ENCODE measurements around the gene OTUB2.

Gene OTUB2

GRCh38 chr14:94021416-94022157, 4.6 kb upstream of the OTUB2 start:
- no peak for DNase-seq

GRCh38 chr14:94022532-94023411, 3.4 kb upstream of the OTUB2 start:
- DNase-seq: no peak

- no peak for DNase-seq
Observed at GRCh38 chr14:94024549-94024948, 1.6 kb upstream of the OTUB2 start.

GRCh38 chr14:94025720-94026119, 420 bp upstream of the OTUB2 start:
- DNase-seq: no peak

- DNase-seq: no peak
Observed at GRCh38 chr14:94026889-94027469, 839 bp downstream of the OTUB2 start.

- DNase-seq: no peak
Observed at GRCh38 chr14:94027566-94028449, 1.7 kb downstream of the OTUB2 start.

- no peak for DNase-seq
Observed at GRCh38 chr14:94028450-94028826, 2.3 kb downstream of the OTUB2 start.

GRCh38 chr14:94029265-94029664, 3.1 kb downstream of the OTUB2 start:
- no peak for DNase-seq

- no peak for DNase-seq
Observed at GRCh38 chr14:94029671-94030203, 3.6 kb downstream of the OTUB2 start.

- DNase-seq: no peak
Observed at GRCh38 chr14:94030571-94030970, 4.4 kb downstream of the OTUB2 start.

GRCh38 chr14:94031161-94031882, 5.2 kb downstream of the OTUB2 start:
- no peak for DNase-seq

GRCh38 chr14:94031883-94032279, 5.7 kb downstream of the OTUB2 start:
- no peak for DNase-seq

GRCh38 chr14:94034886-94035285, 8.7 kb downstream of the OTUB2 start:
- no peak for DNase-seq

GRCh38 chr14:94036313-94037167, 10.4 kb downstream of the OTUB2 start:
- DNase-seq: peak; percentile 39 to 56

GRCh38 chr14:94037954-94038353, 11.8 kb downstream of the OTUB2 start:
- no peak for DNase-seq

- DNase-seq: no peak
Observed at GRCh38 chr14:94038510-94038909, 12.4 kb downstream of the OTUB2 start.

GRCh38 chr14:94038921-94039629, 12.9 kb downstream of the OTUB2 start:
- no peak for DNase-seq

GRCh38 chr14:94040247-94040646, 14.1 kb downstream of the OTUB2 start:
- no peak for DNase-seq

GRCh38 chr14:94040796-94041195, 14.7 kb downstream of the OTUB2 start:
- no peak for DNase-seq
